Measurements from ENCODE around the gene DENND4C.
"Not testable (repeated sequence)": the region's sequence is repeated elsewhere in the genome, so short reads cannot be mapped to it uniquely, and the experiment has no call there.

The DENND4C gene

GRCh38 chr9:19410195-19410503 lies 179.7 kb downstream of the DENND4C start:
- no peak for DNase-seq (ENCODE audit: low spot score)

DNA sequence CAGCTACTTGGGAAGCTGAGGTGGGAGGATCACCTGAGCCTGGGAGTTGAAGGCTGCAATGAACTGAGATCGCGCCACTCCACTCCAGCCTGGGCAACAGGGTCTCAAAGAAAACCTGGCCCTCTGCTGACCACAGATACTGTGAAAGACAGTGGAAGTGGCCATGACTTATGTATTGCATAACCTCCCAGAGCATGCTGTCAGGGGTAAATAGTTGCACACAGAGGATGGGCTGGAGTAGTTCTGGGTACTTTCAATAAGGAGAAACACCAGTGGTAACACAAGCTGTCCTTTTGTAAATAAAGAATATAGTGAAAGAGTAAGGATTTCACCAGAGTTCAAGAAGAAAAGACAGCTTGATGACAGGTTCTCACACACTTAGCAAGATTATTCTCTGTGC lies 180.1 kb downstream of the DENND4C start:
- no peak for DNase-seq (ENCODE audit: low spot score)

DNA sequence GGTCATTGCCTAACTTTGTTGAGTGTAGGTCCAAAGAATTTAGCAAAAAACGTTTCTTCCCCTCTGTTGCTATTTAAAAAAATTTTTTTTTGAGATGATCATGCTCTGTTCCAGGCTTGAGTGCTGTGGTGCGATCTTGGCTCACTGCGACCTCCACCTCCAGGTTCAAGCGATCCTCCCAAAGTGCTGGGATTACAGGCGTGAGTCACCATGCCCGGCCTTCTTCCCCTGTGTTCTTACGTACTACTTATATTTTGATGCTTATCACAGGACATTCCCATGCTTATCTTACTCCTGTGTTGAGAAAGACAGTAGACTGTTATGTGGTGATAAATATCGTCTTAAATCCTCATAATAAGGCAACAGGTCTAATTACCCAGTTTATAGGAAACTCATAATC lies 180.8 kb downstream of the DENND4C start:
- DNase-seq (ENCODE audit: low spot score) = no peak

DNA sequence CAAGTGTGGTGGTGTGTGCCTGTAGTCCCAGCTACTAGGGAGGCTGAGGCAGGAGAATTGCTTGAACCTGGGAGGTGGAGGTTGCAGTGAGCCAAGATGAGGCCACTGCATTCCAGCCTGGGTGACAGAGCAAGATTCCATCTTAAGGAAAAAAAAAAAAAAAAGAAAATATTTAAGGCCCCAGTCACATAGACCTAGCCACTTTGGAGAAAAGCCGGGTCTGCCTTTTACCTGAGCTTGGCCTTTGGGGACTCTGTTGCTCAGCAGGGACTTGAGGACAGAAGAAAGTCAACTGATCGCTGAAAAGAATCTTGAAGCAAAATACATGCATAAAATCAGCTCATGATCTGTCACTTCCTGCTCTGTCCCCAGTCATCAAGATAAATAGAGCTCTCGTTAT lies 183.0 kb downstream of the DENND4C start:
- DNase-seq (ENCODE audit: low spot score) = not testable (repeated sequence)

DNA sequence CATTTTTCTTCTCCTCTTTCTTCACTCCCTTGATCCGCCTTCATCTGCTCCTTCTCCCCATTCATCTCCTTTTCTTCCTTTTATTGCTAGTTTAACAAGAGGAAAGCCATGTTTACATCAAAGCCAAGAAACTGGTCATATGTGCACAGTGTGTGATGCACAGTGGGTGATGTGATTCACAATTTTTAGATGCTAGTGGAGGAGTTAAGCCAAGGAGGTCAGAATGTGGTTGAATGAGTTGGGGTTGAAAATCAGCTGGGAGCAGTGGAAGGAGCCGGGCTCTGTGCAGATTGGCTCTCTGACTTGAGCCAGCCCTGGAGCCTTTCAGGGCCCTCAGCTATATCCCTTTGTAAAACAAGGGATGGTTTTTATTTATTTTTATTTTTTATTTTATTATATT lies 185.7 kb downstream of the DENND4C start:
- no peak for DNase-seq (ENCODE audit: low spot score)

DNA sequence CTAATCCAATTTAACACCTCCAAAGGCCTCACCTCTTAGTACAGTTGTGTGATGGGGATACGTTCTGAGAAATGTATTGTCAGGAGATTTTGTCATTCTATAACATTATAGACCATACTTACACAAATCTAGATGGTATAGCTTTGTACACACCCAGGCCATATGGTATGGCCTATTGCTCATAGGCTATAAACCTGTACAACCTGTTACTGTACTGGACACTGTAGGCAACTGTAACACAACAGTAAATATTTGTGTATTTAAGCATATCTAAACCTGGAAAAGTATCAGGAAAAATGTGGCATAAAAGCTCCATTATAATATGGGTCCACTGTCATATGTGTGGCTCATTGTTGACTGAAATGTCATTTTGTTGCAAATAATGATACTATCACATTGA lies 190.4 kb downstream of the DENND4C start:
- DNase-seq (ENCODE audit: low spot score) = no peak

Measured in HuH-7.5 (cell line).